PC-3 (cell line): ENCODE measurements around the gene LRRTM4. TPM values are rescaled to one million over a fixed set of nuclear protein-coding genes. Genes with fewer than 3 reads are reported as not detected.

Experiments
- ATAC-seq: fragments of 200-7000 bp; cut with Tn5 transposase; 2 replicates; pipeline ENCODE4 v1.9.1; 2020; ENCODE audit warnings: mild to moderate bottlenecking, moderate library complexity
- BruUV-seq: library from RNA; stranded (reverse); fragments of 400-500 nt; replicated peaks from 2 replicates; lab custom pipeline; 2021; lab: Mats Ljungman, UMichigan
- CTCF ChIA-PET: fragments of 300-600 bp; sonication (Branson Sonifier 250); formaldehyde crosslinking; loops from one replicate; lab custom pipeline; 2022; ENCODE audit warnings: antibody characterized with exemption; lab: Charles Lee
- POLR2A ChIA-PET: fragments of 300-600 bp; sonication (Branson Sonifier 250); formaldehyde crosslinking; loops from one replicate; lab custom pipeline; 2022; ENCODE audit warnings: antibody characterized with exemption; ENCODE audit not compliant: unreplicated experiment; lab: Charles Lee
- DNase-seq: peaks from one replicate; pipeline ENCODE4 v3.0.0-alpha.2; 2015
- H2AFZ ChIP-seq: fragments of 300-600 bp; sonication (generic); 2 replicates; pipeline ENCODE4 v1.6.0; 2016; ENCODE audit warnings: antibody characterized with exemption, low read length
- H3F3A ChIP-seq: fragments of 300-600 bp; sonication (generic); one replicate; pipeline ENCODE4 v1.6.0; 2017; ENCODE audit warnings: antibody characterized with exemption, low read length, control low read depth, mild to moderate bottlenecking; ENCODE audit not compliant: unreplicated experiment
- H3K27ac ChIP-seq: fragments of 300-600 bp; sonication (generic); 2 replicates; pipeline ENCODE4 v1.5.1; 2016; ENCODE audit warnings: mild to moderate bottlenecking, low read length
- H3K27me3 ChIP-seq: fragments of 300-600 bp; sonication (generic); 2 replicates; pipeline ENCODE4 v1.6.1; 2016; ENCODE audit warnings: low read length, mixed read lengths
- H3K36me3 ChIP-seq: fragments of 300-600 bp; sonication (generic); 2 replicates; pipeline ENCODE4 v1.6.1; 2016; ENCODE audit warnings: low read depth, mixed run types, low read length, mixed read lengths
- H3K4me1 ChIP-seq: fragments of 300-600 bp; sonication (generic); 2 replicates; pipeline ENCODE4 v1.5.1; 2016; ENCODE audit warnings: low read length; ENCODE audit not compliant: insufficient read depth
- H3K4me2 ChIP-seq: fragments of 300-600 bp; sonication (generic); 2 replicates; pipeline ENCODE4 v1.6.0; 2016; ENCODE audit warnings: low read length
- H3K4me3 ChIP-seq: fragments of 300-600 bp; sonication (generic); 2 replicates; pipeline ENCODE4 v1.5.1; 2016; ENCODE audit warnings: mild to moderate bottlenecking, low read length, mixed read lengths
- H3K79me2 ChIP-seq: fragments of 300-600 bp; sonication (generic); 2 replicates; pipeline ENCODE4 v1.6.1; 2017; ENCODE audit warnings: low read length, mixed read lengths
- H3K9ac ChIP-seq: fragments of 300-600 bp; sonication (generic); 2 replicates; pipeline ENCODE4 v1.6.0; 2016; ENCODE audit warnings: mild to moderate bottlenecking, low read length
- H3K9me2 ChIP-seq: fragments of 300-600 bp; sonication (generic); replicated peaks from 2 replicates; pipeline ENCODE4 v1.6.1; 2016; ENCODE audit warnings: mixed run types, low read length, mixed read lengths
- H3K9me3 ChIP-seq: fragments of 300-600 bp; sonication (generic); 2 replicates; pipeline ENCODE4 v1.6.1; 2016; ENCODE audit warnings: low read length, mixed read lengths
- H4K20me1 ChIP-seq: fragments of 300-600 bp; sonication (generic); 2 replicates; pipeline ENCODE4 v1.6.1; 2016; ENCODE audit warnings: low read length, mixed read lengths
- EZH2 ChIP-seq: fragments of 300-600 bp; sonication (generic); IDR thresholded peaks from one replicate; pipeline ENCODE4 v1.6.1; 2017; ENCODE audit warnings: antibody characterized with exemption, mild to moderate bottlenecking, low read length; ENCODE audit not compliant: unreplicated experiment
- EZH2phosphoT487 ChIP-seq: fragments of 300-600 bp; sonication (generic); IDR thresholded peaks from 2 replicates; pipeline ENCODE4 v1.6.1; 2018; ENCODE audit warnings: mild to moderate bottlenecking, antibody characterized with exemption, low read length, borderline replicate concordance
- intact Hi-C: fragments of 100-400 bp; cut with micrococcal nuclease; formaldehyde crosslinking; loops from 2 replicates; pipeline ENCODE4 v1.9.0; 2023
- total RNA-seq: library from RNA; depleted of rRNA; stranded (reverse); fragments of >200 nt; gene quantifications from 2 replicates; pipeline ENCODE4 v1.2.3, GENCODE V29; 2014
- TF ChIP-seq, protein P1 (sequence below): fragments of 300-600 bp; sonication (generic); conservative IDR thresholded peaks from 2 replicates; pipeline ENCODE4 v1.5.1; 2017; ENCODE audit warnings: antibody characterized with exemption, low read depth, mild to moderate bottlenecking, low read length

Gene LRRTM4
- total RNA-seq, 1 experiment from 2014 or later = not detected

DNA sequence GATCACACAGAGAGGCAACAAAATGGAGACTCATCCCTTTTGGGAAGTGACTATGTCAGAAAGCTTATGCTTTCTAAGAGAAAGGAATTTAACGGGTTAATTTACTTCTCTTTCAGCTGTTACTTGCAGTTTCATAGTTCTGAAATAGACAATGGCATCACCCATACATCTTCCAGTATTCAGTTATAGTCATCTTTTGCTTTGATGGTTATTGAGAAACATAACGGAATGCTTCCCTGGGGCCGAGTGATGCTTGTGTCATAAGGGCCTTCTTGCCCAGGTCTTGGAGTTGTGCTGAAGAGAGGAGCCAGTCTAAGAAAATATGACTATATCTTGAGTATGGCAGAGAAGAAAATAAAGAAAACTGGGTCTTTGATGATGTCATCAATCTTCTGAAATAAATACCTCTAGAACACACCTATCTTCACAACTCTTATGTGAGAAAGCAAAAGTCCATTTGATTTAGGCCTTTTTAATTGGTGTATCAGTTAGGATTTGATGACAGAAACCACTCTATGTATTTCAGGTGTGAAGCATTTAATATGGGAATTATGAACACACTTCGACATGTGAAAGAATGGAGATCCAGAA, 328.2 kb downstream of the LRRTM4 start:
- no peak overlapping the region for H3K27ac ChIP-seq
- H3K9me3 ChIP-seq = 0 out of 2 replicates have a peak, but pooled peaks cover 13% of the 10 kb centered on the region
- intact Hi-C loops = no loop called here
- TF ChIP-seq EZH2 (no peak), EZH2phosphoT487 (no peak)
- TF ChIP-seq, protein P1, sequence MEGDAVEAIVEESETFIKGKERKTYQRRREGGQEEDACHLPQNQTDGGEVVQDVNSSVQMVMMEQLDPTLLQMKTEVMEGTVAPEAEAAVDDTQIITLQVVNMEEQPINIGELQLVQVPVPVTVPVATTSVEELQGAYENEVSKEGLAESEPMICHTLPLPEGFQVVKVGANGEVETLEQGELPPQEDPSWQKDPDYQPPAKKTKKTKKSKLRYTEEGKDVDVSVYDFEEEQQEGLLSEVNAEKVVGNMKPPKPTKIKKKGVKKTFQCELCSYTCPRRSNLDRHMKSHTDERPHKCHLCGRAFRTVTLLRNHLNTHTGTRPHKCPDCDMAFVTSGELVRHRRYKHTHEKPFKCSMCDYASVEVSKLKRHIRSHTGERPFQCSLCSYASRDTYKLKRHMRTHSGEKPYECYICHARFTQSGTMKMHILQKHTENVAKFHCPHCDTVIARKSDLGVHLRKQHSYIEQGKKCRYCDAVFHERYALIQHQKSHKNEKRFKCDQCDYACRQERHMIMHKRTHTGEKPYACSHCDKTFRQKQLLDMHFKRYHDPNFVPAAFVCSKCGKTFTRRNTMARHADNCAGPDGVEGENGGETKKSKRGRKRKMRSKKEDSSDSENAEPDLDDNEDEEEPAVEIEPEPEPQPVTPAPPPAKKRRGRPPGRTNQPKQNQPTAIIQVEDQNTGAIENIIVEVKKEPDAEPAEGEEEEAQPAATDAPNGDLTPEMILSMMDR = no peak
- DNase-seq (no peak), ATAC-seq (no peak)
- H3K4me3 ChIP-seq = no peak overlapping the region
- H3K4me2 ChIP-seq = no peak overlapping the region
- BruUV-seq = no TSS peak
- no peak overlapping the region for H3K9ac ChIP-seq
- ChIA-PET CTCF (no interaction called here), POLR2A (no interaction called here)
- no peaks in the 10 kb centered on the region for H3K79me2 ChIP-seq
- H3F3A ChIP-seq = no peaks in the 10 kb centered on the region
- H3K36me3 ChIP-seq = no peaks in the 10 kb centered on the region
- H2AFZ ChIP-seq = no peak overlapping the region
- no peaks in the 10 kb centered on the region for H4K20me1 ChIP-seq
- H3K9me2 ChIP-seq = no peaks in the 10 kb centered on the region
- no peaks in the 10 kb centered on the region for H3K27me3 ChIP-seq
- no peaks in the 10 kb centered on the region for H3K4me1 ChIP-seq

DNA sequence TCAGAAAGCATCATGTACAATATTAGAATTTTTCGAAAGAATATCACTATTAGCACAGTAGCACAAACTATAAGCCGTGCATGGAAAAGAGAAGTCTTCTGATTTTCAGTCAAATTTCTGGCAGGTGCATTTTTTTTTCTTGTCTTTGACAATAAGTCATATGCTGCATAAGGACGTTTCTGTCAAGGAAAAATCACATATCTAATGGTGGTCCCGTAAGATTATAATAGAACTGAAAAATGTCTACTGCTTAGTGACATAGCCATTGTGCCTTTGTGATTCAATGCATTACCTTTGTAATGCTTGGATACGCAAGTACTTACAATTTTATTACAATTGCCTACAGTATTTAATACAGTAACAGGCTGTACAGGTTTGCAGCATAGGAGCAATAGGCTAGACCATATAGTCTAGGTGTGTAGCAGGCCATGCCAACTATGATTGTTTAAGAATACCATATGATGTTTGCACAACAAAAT, 329.3 kb downstream of the LRRTM4 start:
- Histone ChIP-seq H3K9me2 (no peaks in the 10 kb centered on the region), H3K36me3 (no peaks in the 10 kb centered on the region), H3K79me2 (no peaks in the 10 kb centered on the region), H2AFZ (no peak overlapping the region), H3K4me3 (no peak overlapping the region), H3K4me2 (no peak overlapping the region), H4K20me1 (no peaks in the 10 kb centered on the region), H3K4me1 (no peaks in the 10 kb centered on the region), H3K27me3 (no peaks in the 10 kb centered on the region), H3K9ac (no peak overlapping the region), H3K9me3 (0 out of 2 replicates have a peak, but pooled peaks cover 13% of the 10 kb centered on the region), H3K27ac (no peak overlapping the region), H3F3A (no peaks in the 10 kb centered on the region)
- ChIA-PET POLR2A (no interaction called here), CTCF (no interaction called here)
- TF ChIP-seq, protein P1 = no peak
- TF ChIP-seq EZH2phosphoT487 (no peak), EZH2 (no peak)
- intact Hi-C loops = no loop called here
- DNase-seq = no peak
- no peak for ATAC-seq
- no TSS peak for BruUV-seq

- POLR2A ChIA-PET = no interaction called here
- no peaks in the 10 kb centered on the region for H3K4me1 ChIP-seq
- DNase-seq = no peak
Observed at GRCh38 chr2:77191665-77192064, 330.5 kb downstream of the LRRTM4 start.

More at GRCh38 chr2:77191665-77192064, 330.5 kb downstream of the LRRTM4 start:
- CTCF ChIA-PET = no interaction called here
- Histone ChIP-seq H3K9me3 (0 out of 2 replicates have a peak, but pooled peaks cover 13% of the 10 kb centered on the region), H3K4me2 (no peak overlapping the region), H3K27ac (no peak overlapping the region), H4K20me1 (no peaks in the 10 kb centered on the region), H3K9me2 (no peaks in the 10 kb centered on the region), H3K27me3 (no peaks in the 10 kb centered on the region), H3K4me3 (no peak overlapping the region), H3F3A (no peaks in the 10 kb centered on the region), H2AFZ (no peak overlapping the region), H3K79me2 (no peaks in the 10 kb centered on the region), H3K9ac (no peak overlapping the region), H3K36me3 (no peaks in the 10 kb centered on the region)
- no TSS peak for BruUV-seq
- intact Hi-C loops = no loop called here
- ATAC-seq = no peak
- no peak for TF ChIP-seq EZH2
- TF ChIP-seq, protein P1 = no peak
- no peak for TF ChIP-seq EZH2phosphoT487
